Inferior parietal cortex (tissue), 1 donor: ENCODE data around the gene CLDN9.

Experiments used
- DNase-seq: peaks from one replicate; pipeline ENCODE4 v3.0.0-alpha.2; 2016; ENCODE audit errors: extremely low spot score

The CLDN9 gene

DNA sequence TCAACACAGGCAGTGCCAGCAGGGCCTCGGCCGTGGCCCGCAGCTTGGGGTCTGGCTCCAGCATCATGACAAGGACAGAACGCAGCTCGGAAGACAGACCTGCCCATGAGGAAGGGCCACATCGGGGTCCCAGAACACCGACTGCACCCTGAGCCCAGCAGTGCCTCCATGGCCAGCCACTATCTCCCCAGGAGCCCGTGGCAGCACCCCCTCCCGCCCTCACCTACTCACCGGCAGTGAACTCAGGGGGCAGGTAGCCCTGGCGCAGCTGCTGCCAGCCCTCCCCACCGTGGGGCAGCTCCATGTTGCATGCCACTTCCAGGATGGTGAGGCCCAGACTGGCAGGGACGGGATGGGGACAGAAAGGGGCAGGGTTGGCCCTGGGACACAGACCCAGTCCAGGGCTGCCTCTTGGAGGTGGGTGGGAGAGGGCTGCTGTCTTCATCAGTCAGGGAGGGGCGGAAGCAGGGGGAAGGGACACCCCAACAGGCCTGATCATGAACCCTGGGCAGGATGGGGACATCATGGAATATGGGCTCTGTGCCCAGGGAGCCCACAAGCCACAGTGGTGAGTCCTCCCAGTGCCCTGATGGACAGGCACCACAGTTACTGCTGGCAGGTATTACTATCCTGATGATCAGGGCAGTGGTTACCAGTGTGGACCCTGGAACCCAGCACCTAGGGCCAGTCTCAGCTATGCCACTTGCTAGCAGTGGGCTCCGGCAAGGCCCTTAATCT is 38.2 kb upstream of the CLDN9 start:
- DNase-seq, result no peak

DNA sequence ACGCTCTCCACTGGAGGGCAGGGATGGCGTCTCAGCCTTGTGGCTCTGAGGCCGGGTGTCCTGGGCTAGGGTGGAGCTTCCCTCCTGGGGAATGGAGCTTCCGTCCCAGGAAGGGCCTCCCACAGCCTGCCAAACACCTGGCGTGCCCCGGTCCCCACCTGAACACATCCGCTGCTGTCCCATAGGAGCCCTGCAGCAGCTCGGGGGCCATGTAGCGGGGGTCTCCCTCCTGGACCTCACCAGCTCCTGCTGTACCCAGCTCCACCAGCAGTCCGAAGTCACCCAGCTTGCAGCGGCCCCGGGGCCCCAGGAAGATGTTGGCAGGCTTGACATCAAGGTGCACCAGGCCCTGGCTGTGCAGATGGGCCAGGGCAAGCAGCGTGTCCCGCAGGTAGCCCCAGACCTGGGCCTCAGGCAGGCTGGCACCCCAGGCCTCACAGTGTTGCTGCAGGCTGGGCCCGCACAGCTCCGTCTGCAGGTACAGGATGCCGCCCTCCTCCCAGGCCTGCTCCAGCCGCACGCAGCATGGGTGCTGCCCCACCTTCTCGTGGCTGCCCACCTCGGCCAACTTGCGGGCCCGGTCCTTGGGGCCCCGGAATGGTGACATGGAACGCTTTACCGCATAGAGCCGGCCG is 37.4 kb upstream of the CLDN9 start:
- no peak for DNase-seq

DNA sequence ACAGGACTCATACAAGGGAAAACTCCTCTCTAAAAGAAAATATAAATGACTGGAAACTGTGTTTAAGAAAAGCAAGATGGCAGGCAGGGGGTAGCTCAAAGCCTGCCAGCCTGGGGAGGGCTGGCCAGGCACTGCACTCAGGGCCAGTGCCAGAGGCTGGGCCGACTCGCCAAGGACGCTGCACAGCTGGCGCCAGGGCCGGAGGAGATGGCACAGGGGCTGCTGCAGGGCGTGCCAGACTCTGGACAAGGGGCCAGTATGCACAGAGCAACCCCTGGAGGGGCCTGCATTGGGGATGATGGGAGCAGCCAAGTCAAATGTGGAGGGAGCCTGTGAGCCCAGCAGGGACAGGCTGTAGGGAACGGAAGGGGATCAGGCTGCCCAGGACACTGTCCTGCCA is 36.5 kb upstream of the CLDN9 start:
- no peak for DNase-seq

DNA sequence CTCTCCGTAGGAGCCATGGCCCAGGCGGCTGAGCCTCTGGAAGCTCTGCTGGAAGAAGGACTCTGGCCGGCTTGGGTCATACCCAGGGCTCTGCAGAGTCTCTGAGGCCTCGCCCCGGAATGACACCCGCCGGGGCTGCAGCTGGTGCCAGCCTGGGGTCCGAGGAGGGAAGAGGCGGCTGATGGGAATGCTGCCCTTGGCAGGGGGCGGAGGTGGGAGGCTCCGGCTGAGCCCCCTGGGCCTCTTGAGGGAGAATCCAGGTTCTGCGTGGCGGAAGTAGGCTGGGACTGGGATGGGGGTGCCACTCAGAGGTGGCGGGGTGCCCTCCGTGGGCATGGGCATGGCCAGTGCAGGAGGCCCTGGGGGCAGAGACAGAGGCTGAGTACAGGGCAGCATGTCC is 36.0 kb upstream of the CLDN9 start:
- DNase-seq, result no peak

DNA sequence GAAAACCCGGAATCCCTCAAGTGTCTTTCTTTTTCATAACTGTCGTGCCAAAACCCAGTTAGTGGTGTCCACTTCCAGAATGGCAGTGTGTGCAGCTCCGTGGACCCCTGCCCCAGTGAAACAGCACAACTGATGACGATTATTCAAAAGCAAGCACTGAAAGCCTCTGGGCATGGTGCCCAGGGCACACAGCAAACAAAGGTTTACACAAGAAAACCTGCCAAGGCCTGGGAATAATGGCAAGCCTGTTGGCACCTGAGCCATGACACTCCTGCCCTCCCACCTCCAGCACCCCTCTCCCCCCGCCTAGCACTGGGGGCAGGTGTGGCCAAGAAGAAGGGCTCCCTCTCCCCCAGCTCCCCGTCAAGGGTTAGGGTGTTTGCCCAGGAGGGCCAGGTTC is 35.3 kb upstream of the CLDN9 start:
- DNase-seq, result no peak

DNA sequence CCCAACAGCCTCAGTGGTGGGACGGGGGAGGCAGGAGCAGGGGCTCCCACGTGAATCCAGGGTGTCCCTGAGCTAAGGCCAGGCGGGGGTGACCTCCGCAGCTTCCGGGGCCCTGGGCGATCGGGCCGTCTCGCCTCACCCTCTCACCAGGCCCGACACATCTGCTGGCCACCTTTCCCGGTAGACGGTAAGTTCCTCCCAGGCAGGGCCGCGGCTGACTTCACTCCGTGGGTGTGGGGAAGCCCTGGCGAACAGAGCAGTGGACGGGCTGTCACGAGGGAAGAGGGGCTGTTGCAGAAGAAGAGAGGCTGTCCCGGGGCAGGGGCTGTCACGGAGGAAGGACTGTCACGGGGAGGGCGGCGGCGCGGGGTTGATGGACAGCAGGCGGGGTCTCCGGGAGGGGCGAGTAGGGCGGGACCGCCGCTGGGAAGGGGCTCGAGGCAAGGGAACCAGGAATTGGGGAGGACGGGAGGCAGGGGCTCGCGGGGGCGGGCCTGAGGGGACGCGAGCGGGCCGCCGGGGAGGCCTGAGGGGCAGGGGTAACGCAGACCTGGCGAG is 33.0 kb upstream of the CLDN9 start:
- no peak for DNase-seq

DNA sequence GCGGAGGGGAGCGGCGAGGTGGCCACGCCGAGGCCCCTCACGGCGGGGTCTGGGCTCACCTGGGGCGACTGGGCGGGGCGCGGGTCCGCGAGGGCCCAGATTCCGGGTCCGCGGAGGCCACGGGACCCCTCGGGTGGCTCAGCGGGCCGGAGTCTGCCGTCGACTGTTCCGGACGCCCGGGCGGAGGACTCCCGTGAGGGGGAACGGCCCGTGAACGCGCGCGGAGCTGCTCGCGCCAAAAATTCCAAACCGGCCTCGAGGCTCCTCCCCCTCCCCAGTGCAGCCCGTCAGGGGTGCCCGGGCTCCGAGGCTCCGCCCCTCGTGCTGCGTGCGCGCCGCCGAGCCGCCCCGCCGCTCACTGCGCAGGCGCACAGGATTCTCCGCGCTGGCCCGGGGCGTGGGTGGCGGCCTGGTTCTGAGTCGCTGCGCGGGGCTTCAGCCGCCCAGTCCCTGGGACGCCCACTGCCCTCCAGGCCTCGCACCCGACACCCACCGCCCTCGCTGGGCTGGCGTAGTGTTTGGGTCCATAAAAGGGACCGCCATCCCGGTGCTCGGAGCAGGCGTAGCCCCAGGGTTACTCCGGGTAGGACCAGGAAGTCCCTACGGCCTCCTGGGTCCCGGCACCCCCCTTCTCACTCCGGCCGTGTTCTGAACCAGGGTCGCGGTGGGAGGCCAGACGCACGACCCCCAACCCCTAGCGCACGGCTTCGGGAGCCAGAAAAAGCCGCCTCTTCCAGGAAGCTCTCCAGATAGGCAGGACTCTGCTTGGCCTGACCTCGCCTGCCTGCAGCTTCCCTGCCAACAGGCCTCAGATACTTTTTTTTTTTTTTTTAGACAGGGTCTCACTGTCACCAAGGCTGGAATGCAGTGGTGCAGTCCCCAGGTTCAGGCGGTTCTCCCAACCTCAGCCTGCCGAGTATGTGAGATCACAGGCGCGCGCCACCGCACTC is 32.2 kb upstream of the CLDN9 start, which contains the start of gene PKMYT1:
Gene PKMYT1 (minus strand): TSS at position 220 of the 950 bp plus-strand sequence. CDS start 789 bp downstream, outside the sequence.
- peak; percentile 91 for DNase-seq

DNA sequence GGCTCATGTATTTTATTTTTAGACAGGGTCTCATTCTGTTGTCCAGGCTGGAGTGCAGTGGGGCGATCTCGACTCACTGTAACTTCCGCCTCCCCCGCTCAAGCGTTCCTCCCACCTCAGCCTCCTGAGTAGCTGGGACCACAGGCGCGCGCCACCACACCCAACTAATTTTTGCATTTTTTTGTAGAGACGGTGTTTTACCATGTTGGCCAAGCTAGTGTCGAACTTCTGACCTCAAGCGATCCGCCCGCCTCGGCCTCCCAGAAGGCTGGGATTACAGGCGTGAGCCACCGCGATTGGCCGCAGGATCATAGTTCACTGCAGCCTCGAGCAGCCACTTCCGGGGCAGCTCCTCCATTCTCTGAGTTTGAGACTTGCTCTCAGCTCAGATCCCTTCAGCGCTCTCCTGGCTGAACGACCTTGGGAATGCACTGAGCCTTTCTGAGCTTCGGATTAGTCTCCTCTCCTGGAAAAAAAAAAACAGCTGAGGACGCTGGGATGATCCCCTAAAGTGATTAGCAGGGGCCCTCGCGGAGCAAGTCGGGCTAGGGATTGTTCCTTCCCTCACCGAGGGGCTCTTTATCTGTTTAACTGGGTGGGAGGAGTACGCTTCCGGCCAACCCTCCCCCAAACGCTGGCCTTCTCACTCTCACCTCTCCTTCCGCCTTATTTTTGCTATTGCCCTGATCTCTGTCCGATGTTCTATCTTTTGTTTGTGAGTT is 31.4 kb upstream of the CLDN9 start:
- DNase-seq, result no peak

DNA sequence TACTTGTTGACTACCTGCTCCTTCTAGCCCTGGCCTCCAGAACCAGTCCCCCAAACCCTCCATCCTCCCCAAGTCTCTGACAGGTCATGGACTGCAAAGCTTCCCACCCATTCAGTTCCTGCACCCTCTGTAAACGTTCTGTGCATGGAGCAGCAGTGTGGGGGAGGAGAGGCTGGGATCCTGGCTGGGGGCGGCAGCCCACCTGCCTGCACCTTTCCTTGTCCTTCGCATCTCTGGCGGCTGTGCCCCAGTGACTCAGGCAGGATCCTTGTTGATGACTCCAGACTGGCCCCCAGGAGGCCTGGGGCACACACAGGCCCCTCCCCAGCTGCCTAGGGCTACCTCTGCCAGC is 30.8 kb upstream of the CLDN9 start:
- DNase-seq, result no peak

DNA sequence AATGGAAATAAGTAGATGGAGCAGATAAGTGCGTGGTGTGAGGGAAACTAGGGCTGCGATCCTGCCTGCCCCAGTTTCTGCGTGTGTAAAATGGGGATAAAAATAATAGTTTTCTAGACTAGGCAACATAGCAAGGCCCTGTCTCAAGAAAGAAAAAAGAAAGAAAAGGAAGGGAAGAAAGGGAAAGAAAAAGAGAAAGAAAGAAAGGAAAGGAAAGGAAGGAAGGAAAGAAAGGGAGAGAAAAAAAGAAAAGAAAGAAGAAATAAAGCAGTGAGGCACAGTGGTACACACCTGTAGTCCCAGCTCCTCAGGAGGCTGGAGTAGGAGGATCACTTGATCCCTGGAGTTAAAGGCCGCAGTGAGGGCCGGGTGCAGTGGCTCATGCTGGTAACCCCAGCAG is 30.3 kb upstream of the CLDN9 start:
- no peak for DNase-seq

DNA sequence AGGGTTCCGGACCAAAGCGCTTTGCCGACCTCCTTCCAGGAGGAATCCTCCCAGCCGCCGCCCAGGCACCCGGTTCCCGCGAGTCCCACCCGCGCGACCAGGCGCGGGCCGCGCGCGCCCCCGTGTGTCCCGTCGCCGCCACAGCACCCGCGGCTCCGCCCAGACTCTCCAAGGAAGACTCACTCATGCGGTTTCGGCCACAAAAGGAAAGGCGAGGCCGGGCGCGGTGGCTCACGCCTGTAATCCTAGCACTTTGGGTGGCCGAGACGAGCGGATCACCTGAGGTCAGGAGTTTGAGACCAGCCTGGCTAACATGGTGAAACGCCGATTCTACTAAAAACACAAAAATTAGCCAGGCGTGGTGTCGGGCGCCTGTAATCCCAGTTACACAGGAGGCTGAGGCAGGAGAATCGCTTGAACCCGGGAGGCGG is 29.0 kb upstream of the CLDN9 start:
- DNase-seq, result peak; percentile 79

DNA sequence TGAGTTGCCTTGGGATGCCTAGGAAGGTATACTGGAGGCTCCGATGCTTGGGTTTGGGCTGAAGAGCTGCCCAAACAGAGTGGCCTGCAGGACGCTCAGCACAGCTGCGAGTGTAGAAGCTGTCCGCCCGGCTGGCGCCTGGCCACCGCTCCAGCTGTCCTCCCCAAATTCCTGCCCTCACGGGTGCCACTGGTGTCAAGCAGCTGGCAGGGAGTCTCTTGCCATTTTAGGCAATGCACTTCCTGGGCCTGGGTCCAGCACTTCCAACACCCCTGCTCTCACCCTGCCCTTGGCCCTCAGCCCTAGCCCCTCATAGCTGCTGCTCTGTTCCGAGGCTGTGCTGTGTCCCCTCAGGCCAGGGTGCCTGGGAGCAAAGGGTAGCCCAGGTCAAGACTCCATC is 27.3 kb upstream of the CLDN9 start:
- no peak for DNase-seq

DNA sequence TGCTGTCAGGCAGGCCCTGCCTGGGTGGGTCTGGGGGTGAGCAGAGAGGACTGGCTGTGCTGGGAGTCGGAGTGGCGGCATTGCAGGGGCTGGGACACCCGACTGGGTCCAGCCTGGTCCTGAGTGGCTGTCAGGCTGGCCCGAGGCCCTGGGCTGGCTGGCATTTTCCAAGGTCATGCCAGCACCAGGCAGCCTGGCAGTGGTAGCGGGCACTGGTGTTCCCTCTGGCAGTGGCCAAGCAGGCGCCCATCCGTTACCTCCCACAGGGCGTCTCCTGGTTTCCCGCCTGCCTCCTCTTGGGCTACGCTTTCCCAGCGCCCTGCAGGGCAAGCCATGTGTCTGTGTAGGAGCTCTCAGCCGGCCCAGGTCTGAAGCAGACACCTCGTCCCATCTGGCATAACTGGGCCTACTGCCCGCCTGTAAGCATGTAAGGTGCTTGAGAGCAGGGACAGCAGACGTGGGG is 26.8 kb upstream of the CLDN9 start:
- DNase-seq, result no peak

DNA sequence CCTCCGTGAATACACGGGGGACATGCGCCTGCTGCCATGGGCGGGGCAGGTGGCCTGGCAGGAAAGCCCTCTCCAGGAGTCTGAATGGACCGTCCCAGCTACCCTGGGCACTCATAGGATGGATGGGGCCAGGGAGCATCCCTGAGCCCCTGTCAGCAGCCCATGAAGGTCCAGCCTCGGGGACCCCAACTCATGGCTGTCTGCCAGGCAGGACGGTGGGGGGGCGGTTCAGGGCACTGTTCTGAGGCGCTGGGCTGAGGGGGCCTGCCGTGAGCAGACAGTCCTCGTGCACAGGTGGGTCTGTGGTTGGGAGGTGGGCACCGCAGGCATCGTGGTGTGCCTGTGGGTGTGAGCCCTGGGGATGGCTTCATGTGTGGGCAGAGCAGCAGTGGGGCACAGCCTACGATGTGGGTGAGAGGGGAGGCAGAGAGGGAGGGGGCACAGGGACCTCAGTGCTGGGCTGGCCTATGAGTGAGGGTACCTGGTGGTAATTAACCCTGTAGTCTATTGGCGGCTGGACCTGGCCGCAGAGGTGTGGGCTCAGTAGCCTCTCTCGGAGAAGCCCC is 26.0 kb upstream of the CLDN9 start:
- no peak for DNase-seq

DNA sequence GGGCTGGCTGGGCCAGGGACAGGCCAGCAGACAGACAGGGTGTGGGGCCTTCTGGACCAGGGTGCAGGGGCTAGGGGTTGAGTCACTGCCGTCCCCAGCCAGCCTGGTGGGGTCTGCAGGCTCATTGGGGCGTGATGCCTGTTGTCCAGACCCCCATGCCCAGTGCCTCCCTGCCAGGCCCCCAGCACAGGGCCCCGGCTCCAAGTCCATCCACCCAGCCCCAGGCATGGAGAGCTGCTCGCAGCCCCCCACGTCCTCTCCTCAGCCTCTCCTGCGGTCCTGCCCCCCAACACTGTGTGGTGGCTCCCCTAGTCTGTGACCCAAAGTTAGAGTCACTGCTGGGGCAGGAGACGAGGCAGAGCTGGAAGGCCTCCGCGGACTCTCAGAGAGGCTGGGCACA is 25.4 kb upstream of the CLDN9 start:
- DNase-seq, result no peak

DNA sequence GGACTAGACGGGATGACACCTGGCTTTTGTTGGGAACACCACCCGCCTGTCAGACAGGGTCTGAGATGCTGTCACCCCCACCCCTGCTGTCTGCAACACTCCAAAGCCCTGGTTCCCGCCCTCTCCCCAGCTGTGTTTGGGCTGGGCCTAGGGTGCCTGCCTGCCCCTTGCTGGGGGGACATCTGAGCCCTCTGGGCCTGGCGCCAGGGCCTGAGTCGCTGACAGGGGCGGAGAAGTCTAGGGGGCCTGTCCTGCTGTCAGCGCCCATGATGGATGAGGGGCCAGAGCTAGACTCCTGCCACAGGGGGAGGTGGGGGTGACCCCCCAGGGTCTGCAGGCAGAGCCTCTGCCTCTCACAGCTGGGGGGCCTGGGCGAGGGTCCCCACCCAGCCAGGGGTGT is 24.9 kb upstream of the CLDN9 start:
- no peak for DNase-seq

DNA sequence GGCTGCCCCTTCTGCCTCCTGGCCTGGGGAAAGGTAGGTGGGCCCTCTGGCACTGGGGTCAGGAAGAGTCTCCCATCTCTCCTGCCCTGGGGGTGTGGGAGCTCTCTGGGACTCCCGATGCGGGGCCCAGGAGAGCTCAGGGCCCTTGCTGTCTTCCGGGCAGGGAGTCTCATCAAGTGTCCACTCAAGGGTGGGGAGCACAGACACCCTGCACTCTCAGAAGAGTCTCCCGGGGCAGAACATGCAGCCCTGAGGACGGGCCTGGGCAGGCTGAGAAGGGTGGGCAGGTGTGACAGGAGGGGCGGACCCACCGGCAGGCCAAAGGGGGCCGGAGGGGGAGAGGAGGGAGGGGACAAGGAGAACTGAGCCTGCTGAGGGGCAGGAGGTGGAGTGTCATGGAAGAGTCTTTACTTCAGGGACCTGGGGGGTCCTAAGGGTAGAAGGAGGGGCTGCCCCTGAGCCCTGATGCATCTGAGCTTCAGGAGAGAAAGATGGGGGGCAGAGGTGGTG is 24.1 kb upstream of the CLDN9 start:
- no peak for DNase-seq

DNA sequence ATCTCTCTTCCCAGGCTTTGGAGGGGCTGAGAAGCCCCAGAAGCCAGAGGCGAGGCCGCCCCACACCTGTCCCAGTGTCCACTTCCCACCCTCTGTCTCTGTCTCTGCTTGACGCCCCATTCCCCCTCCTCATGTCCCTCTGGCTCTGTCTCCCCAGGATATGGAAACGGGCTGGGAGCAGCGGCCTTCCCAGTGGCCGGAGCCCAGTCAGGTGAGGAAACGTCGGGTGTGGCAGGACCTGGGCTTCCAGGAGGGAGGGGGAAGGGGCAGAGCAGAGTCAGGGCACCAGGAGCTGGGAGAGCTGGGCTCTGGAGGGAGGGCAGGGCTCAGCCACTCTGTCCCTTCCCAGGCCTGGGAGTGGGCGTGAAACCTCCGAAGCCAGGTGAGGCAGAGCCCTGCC is 21.8 kb upstream of the CLDN9 start:
- DNase-seq, result no peak

DNA sequence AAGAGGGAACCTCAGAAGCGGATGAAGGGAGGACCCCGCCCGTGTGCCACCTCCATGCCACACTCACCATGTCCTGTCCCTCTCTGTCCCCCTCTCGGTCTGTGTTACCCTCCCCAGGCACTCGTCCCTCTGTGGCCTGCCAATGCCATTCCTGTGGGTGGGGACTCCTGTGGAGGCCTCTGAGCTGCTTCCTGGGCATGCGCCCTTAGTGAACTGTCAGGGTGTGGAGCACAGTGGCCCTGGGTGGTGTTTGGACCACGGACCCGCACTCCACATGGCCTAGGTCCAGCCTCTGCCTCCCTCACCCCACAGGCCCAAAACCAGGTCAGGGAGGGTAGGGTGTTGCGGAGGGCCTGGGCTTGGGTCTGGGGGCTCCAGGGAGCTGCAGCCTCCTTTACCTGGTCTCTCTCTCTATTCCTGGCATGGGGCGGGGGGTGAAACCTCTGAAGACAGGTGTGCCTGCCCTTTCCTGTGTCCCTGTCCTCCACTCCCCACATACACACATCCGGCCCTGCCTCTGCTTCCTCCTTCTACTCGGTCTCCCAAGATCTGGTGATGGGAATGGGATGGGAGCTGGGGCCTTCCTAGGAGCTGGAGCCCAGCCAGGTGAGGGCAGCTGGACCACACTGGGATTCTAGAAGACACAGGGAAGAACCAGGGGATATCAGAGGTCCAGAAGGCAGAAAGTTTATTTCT is 21.0 kb upstream of the CLDN9 start:
- DNase-seq, result no peak

DNA sequence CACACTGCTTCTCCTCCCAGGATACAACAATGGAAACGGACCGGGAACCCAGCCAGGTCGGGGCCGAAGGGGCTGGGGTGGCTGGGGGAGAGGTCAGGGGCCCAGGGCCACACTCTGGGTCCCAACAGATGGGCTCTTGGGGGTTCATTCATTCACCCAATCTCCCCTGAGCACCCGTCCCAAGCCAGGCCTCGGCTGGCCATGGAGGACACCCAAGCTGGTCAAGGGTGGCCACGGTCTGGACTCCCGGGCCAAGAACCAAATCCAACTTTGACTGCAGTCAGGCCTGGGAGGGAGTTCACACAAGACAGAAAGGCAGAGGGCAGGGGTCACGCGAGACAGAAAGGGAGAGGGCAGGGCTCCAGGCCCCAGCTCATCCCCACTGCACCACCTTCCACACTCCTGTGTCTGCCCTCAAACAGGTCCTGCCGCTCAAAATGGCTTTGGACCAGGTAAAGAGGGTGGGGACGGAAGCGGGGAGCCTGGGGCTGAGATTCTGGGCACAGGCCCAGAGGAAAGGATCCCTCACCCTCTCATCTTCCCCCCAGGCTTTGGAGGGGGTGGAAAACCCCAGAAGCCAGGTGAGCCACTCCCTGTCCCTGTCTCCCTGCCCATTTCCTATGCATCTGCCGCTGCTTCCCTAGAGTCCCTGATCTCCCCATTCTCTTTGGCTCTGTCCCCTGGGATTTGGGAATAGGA is 20.2 kb upstream of the CLDN9 start:
- no peak for DNase-seq
